ENCODE data around the gene METTL16. TPM values are rescaled to one million over a fixed set of nuclear protein-coding genes. Genes with fewer than 3 reads are reported as not detected.

METTL16 gene
- total and polyA plus RNA-seq, 2 of the 8 experiments (the other 6 are each of a cell fraction or from before 2014, with no cell fraction given): 22.8 to 59.4 TPM

GRCh38 chr17:2390199-2390836 is 121.4 kb downstream of the METTL16 start:
- H2BK5ac ChIP-seq (ENCODE audit: low read depth, low read length): no peak overlapping the region
- no peak overlapping the region; the same call in 1 of the 2 replicates for H4K8ac ChIP-seq (ENCODE audit: extremely low read depth, insufficient read depth, low read length)
- no peak overlapping the region for H2BK120ac ChIP-seq (replicated peaks; ENCODE audit: low read depth, low read length)
- H2BK15ac ChIP-seq (ENCODE audit: low read length): no peak overlapping the region
- no peak overlapping the region for H3K4me3 ChIP-seq (ENCODE audit: extremely low read depth in 1 of 4, insufficient read depth in 2 of 4, low read depth in 3 of 4, low read length in 4 of 4)
- peaks cover 4 to 19% (median 9%) of the 10 kb centered on the region in 4 experiments for H3K4me1 ChIP-seq (replicated peaks in 1 of 4; ENCODE audit: control insufficient read depth in 3 of 4, insufficient read depth in 4 of 4, low read length in 3 of 4)
- WGBS, 2 experiments (ENCODE audit: extremely low coverage in 1 of 2, insufficient coverage in 1 of 2, insufficient read length in 1 of 2, insufficient replicate concordance in 2 of 2, low coverage in 1 of 2, low lambda C conversion rate in 2 of 2, missing lambda C conversion rate in 1 of 2): 89% methylated on average over 11 of the region's 12 CpGs; no CpG with 5 or more reads in 1 of the 2 experiments
- no peak overlapping the region for H2BK20ac ChIP-seq (ENCODE audit: low read length)
- no peak overlapping the region for H3K23ac ChIP-seq (ENCODE audit: insufficient read length)
- H4K5ac ChIP-seq (ENCODE audit: insufficient read length, low read depth, low read length): no peak overlapping the region
- no peak overlapping the region for H3K14ac ChIP-seq (ENCODE audit: insufficient read length)
- no peak overlapping the region for H3K27ac ChIP-seq (ENCODE audit: low read depth, low read length)
- H2BK12ac ChIP-seq (ENCODE audit: low read depth, low read length): no peak overlapping the region
- peaks cover 10% of the 10 kb centered on the region; the same call in 1 of the 2 replicates for H3K23me2 ChIP-seq (ENCODE audit: low read depth, low read length)
- DNase-seq (ENCODE audit: low read depth in 1 of 2, low spot score in 2 of 2): no peak
- no peak overlapping the region for H4K91ac ChIP-seq (replicated peaks; ENCODE audit: insufficient read length, low read length)
- H4K20me1 ChIP-seq (replicated peaks in 1 of 2; ENCODE audit: control insufficient read depth in 1 of 2, insufficient read depth in 2 of 2, low read length in 2 of 2): peaks cover 9 to 10% of the 10 kb centered on the region in 2 experiments
- peaks cover 0 to 25% of the 10 kb centered on the region in 2 experiments; a peak in 1 of 4 replicates for H3K79me2 ChIP-seq (ENCODE audit: control insufficient read depth in 1 of 2, insufficient read depth in 2 of 2, low read length in 2 of 2)
- FAIRE-seq: no peak
- no peak overlapping the region for H3K18ac ChIP-seq (ENCODE audit: extremely low read depth, low read length)
- H3K79me1 ChIP-seq (ENCODE audit: low read depth, low read length): peaks cover 9% of the 10 kb centered on the region; the same call in 1 of the 2 replicates
- no peak for TF ChIP-seq EGR1 (IDR thresholded peaks at IDR 0.05; ENCODE audit: borderline replicate concordance, low read depth, low read length)
- TF ChIP-seq POU5F1 (IDR thresholded peaks at IDR 0.05; ENCODE audit: low read depth, low read length): no peak
- no peak for TF ChIP-seq CREB1 (IDR thresholded peaks at IDR 0.05)
- no peak for TF ChIP-seq SAP30 (IDR thresholded peaks at IDR 0.05; ENCODE audit: insufficient read depth, insufficient replicate concordance, low read length)
- no peak for TF ChIP-seq POLR2AphosphoS5 (IDR thresholded peaks at IDR 0.05; ENCODE audit: low read depth, low read length)
- TF ChIP-seq FOSL1 (IDR thresholded peaks at IDR 0.05; ENCODE audit: insufficient read depth, low read depth, low read length): no peak
- TF ChIP-seq SIRT6 (IDR thresholded peaks at IDR 0.05; ENCODE audit: low read length): no peak
- no peak for TF ChIP-seq PHF8 (conservative IDR thresholded peaks at IDR 0.05; ENCODE audit: low read depth, low read length)
- TF ChIP-seq MAX (IDR thresholded peaks at IDR 0.05): no peak
- TF ChIP-seq TCF12 (IDR thresholded peaks at IDR 0.05; ENCODE audit: low read depth, low read length): no peak
- no peak for TF ChIP-seq CHD1 (IDR thresholded peaks at IDR 0.05; ENCODE audit: low read depth, low read length)
- H3K56ac ChIP-seq (replicated peaks; ENCODE audit: insufficient read length, low read depth, low read length): no peak overlapping the region
- H3K9me3 ChIP-seq (ENCODE audit: insufficient read depth in 2 of 2, low read depth in 1 of 2, low read length in 1 of 2): no peaks in the 10 kb centered on the region
- no peak overlapping the region for H2AK5ac ChIP-seq (ENCODE audit: low read depth, low read length)
- no peak overlapping the region for H3K4ac ChIP-seq (replicated peaks; ENCODE audit: insufficient read length, low read depth, low read length)
- H3K27me3 ChIP-seq (replicated peaks in 1 of 4; ENCODE audit: control insufficient read depth in 3 of 4, extremely low read depth in 1 of 4, insufficient read depth in 3 of 4, low read length in 3 of 4): no peaks in the 10 kb centered on the region
- no peak overlapping the region for H2AFZ ChIP-seq (ENCODE audit: low read length)
- POLR2A ChIA-PET (ENCODE audit: partially characterized antibody): interaction anchor here (0.7 to 15.4 kb wide), 4 partner anchors 8 to 35 kb away, joined by 3 to 193 read pairs (median 14); partner anchors contain the start of gene MNT
- CTCF ChIA-PET (ENCODE audit: partially characterized antibody): interaction anchor here (0.8 to 3.7 kb wide), 3 partner anchors 8 to 26 kb away, joined by 5 to 48 read pairs (median 17); no protein-coding TSS in a partner anchor
- H3K9ac ChIP-seq (replicated peaks in 1 of 4; ENCODE audit: extremely low read depth in 1 of 4, low read depth in 3 of 4, low read length in 3 of 4): no peak overlapping the region
- no peak overlapping the region for H3K4me2 ChIP-seq (ENCODE audit: insufficient read depth in 1 of 2, low read depth in 2 of 2, low read length in 2 of 2)
- peaks cover 0 to 8% (median 5%) of the 10 kb centered on the region in 4 experiments; a peak in 3 of 8 replicates for H3K36me3 ChIP-seq (ENCODE audit: control insufficient read depth in 2 of 4, insufficient read depth in 4 of 4, low read length in 3 of 4)
